Subcutaneous adipose tissue (tissue), 4 donors: ENCODE data around the gene UIMC1. TPM values are rescaled to one million over a fixed set of nuclear protein-coding genes. Genes with fewer than 3 reads are reported as not detected.

Source experiments
- CTCF ChIP-seq: fragments of 450-650 bp; IDR thresholded peaks from one replicate; pipeline ENCODE4 v1.5.1; 2016; ENCODE audit warnings: low read depth, mild to moderate bottlenecking, control low read depth, antibody characterized with exemption, moderate library complexity
- total RNA-seq, 4 donors: library from RNA; depleted of rRNA; stranded (reverse); fragments of >200 nt; gene quantifications; one replicate each; pipeline ENCODE4 v1.1.0, GENCODE V29; 2016

Gene UIMC1
- total RNA-seq, 4 donors from 2014 or later: 22.5 to 44.8 (median 30.5) TPM

GRCh38 chr5:176947847-176948246 lies 58.7 kb downstream of the UIMC1 start:
- TF ChIP-seq CTCF: no peak

DNA sequence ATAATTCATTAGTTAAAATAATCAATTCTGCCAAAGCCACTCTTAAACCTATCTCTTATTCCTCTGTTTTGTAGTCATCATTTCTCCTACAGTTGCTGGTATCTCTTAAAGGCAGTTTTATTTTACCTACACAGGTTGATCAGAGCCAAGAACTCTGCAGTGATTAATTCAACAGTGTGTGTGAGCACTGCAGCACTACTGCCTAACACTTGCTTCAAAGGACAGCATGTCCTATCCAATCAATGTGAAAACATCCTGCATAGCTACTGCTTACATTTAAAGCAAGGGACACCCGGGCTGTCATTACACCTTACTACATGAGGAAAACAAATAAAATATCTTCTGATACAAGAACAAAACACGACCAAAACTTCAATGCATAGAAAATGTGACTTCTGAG lies 62.3 kb downstream of the UIMC1 start:
- TF ChIP-seq CTCF: no peak

- TF ChIP-seq CTCF: no peak
Measured at GRCh38 chr5:176943816-176944215, 62.8 kb downstream of the UIMC1 start.

DNA sequence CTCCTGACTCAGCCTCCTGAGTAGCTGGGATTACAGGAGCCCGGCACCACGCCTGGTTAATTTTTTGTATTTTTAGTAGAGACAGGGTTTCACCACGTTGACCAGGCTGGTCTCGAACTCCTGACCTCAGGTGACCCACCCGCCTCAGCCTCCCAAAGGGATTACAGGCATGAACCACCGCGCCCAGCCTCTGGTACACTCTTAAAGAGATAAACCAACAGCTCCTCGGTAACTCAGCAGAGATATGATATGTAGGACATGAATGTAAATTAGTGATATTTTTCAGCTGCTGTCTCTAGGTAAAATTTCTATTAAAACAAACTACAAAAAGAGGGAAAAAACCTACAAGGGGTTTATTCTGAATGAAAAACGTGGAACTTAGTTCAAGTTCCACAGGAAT lies 64.6 kb downstream of the UIMC1 start:
- TF ChIP-seq CTCF: no peak

- no peak for TF ChIP-seq CTCF
Measured at GRCh38 chr5:176938472-176938871, 68.1 kb downstream of the UIMC1 start.

DNA sequence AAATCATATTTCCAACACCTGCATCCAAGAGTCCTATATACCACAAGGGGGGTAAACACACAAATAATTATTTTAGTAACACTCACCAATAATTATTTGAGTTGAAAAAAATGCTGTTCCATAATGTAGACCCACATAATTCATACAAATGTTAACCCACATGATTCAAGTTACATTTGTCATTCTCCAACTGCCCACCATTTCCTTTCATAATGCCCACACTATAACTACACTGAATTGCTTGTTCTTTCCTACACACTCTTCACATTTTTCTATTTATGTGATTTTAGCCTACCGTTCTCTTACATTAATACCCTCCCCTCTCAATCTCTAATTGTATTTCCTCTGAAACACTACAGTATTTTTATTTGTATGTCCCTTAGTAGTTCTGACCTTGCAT lies 71.6 kb downstream of the UIMC1 start:
- no peak for TF ChIP-seq CTCF

- TF ChIP-seq CTCF: no peak
Measured at GRCh38 chr5:176934309-176934930, 72.2 kb downstream of the UIMC1 start.
